Large intestine (tissue), 3 donors: ENCODE results near the gene PPP4R2. TPM values are rescaled to one million over a fixed set of nuclear protein-coding genes. Genes with fewer than 3 reads are reported as not detected.

Source experiments
- DNase-seq, 2 donors: peaks; one replicate each; pipeline versions ENCODE4 v3.0.0 to v3.0.0-alpha.2; 2013
- H3K27ac ChIP-seq: one replicate; pipeline ENCODE4 v1.5.1; 2013; ENCODE audit warnings: low read length
- H3K27me3 ChIP-seq: 2 replicates; pipeline ENCODE4 v1.6.1; 2013; ENCODE audit warnings: low read length; ENCODE audit not compliant: control insufficient read depth, insufficient read depth
- H3K36me3 ChIP-seq: 2 replicates; pipeline ENCODE4 v1.6.1; 2013; ENCODE audit warnings: low read length; ENCODE audit not compliant: control insufficient read depth, insufficient read depth
- H3K4me1 ChIP-seq: one replicate; pipeline ENCODE4 v1.6.1; 2013; ENCODE audit warnings: low read length; ENCODE audit not compliant: control insufficient read depth, insufficient read depth
- H3K4me3 ChIP-seq: one replicate; pipeline ENCODE4 v1.5.1; 2013; ENCODE audit warnings: low read length
- H3K9me3 ChIP-seq: one replicate; pipeline ENCODE4 v1.6.1; 2013; ENCODE audit warnings: mild to moderate bottlenecking, low read depth, low read length, moderate library complexity; ENCODE audit not compliant: control insufficient read depth
- WGBS: methylation state at CpG from one replicate; pipeline ENCODE4 v1.1.5; 2013; ENCODE audit warnings: low lambda C conversion rate; ENCODE audit not compliant: insufficient coverage; 5-methylcytosine and 5-hydroxymethylcytosine counted together
- polyA plus RNA-seq: library from polyadenylated mRNA; unstranded; fragments of 120-200 nt; gene quantifications from one replicate; pipeline ENCODE4 v1.2.1, GENCODE V29; 2013

The PPP4R2 gene
- polyA plus RNA-seq, 1 donor: 69.6 TPM

- no CpG with 5 or more reads among the region's 4 CpGs for WGBS
- Histone ChIP-seq H3K4me1 (peaks cover 10% of the 10 kb centered on the region), H3K36me3 (no peaks in the 10 kb centered on the region), H3K27me3 (no peaks in the 10 kb centered on the region), H3K4me3 (no peak overlapping the region), H3K27ac (no peak overlapping the region), H3K9me3 (no peaks in the 10 kb centered on the region)
- DNase-seq: no peak
These were observed 21.7 kb upstream of the PPP4R2 start for GRCh38 chr3:72974956-72975355.

- Histone ChIP-seq H3K27me3 (no peaks in the 10 kb centered on the region), H3K9me3 (no peaks in the 10 kb centered on the region), H3K27ac (no peak overlapping the region), H3K4me3 (no peak overlapping the region), H3K36me3 (no peaks in the 10 kb centered on the region), H3K4me1 (peaks cover 10% of the 10 kb centered on the region)
- DNase-seq: no peak
- no CpG with 5 or more reads among the region's 1 CpG for WGBS
These were observed 20.3 kb upstream of the PPP4R2 start for GRCh38 chr3:72976281-72976741.

- WGBS: 100% methylated on average over 1 of the region's 5 CpGs
- no peak overlapping the region for H3K4me3 ChIP-seq
- no peak overlapping the region for H3K27ac ChIP-seq
- H3K9me3 ChIP-seq: no peaks in the 10 kb centered on the region
- no peaks in the 10 kb centered on the region for H3K27me3 ChIP-seq
- no peaks in the 10 kb centered on the region for H3K36me3 ChIP-seq
- DNase-seq: no peak
- peaks cover 8% of the 10 kb centered on the region for H3K4me1 ChIP-seq
These were observed 19.4 kb upstream of the PPP4R2 start for GRCh38 chr3:72977060-72977808.

- Histone ChIP-seq H3K4me1 (peaks cover 6% of the 10 kb centered on the region), H3K4me3 (no peak overlapping the region), H3K9me3 (peaks cover 8% of the 10 kb centered on the region), H3K27me3 (no peaks in the 10 kb centered on the region), H3K27ac (peak overlapping the region; percentile 25), H3K36me3 (no peaks in the 10 kb centered on the region)
- DNase-seq: no peak
- WGBS: 65% methylated on average over 2 of the region's 3 CpGs
These were observed 13.8 kb upstream of the PPP4R2 start for GRCh38 chr3:72982609-72983366.

GRCh38 chr3:72985576-72985975, 11.0 kb upstream of the PPP4R2 start:
- Histone ChIP-seq H3K4me1 (peaks cover 6% of the 10 kb centered on the region), H3K4me3 (no peak overlapping the region), H3K27me3 (no peaks in the 10 kb centered on the region), H3K36me3 (no peaks in the 10 kb centered on the region), H3K9me3 (peaks cover 8% of the 10 kb centered on the region), H3K27ac (no peak overlapping the region)
- DNase-seq: no peak
- no CpG with 5 or more reads among the region's 1 CpG for WGBS

GRCh38 chr3:72990701-72991395, 5.8 kb upstream of the PPP4R2 start:
- no peaks in the 10 kb centered on the region for H3K27me3 ChIP-seq
- H3K4me3 ChIP-seq: no peak overlapping the region
- no peak overlapping the region for H3K27ac ChIP-seq
- peaks cover 2% of the 10 kb centered on the region for H3K4me1 ChIP-seq
- peak; percentile 55 to 81 for DNase-seq
- H3K9me3 ChIP-seq: peaks cover under 1% of the 10 kb centered on the region
- WGBS: no CpG with 5 or more reads among the region's 5 CpGs
- no peaks in the 10 kb centered on the region for H3K36me3 ChIP-seq

- DNase-seq: no peak
- H3K27me3 ChIP-seq: no peaks in the 10 kb centered on the region
- H3K36me3 ChIP-seq: no peaks in the 10 kb centered on the region
- no peaks in the 10 kb centered on the region for H3K9me3 ChIP-seq
- no peak overlapping the region for H3K27ac ChIP-seq
- H3K4me1 ChIP-seq: peaks cover 7% of the 10 kb centered on the region
- no peak overlapping the region for H3K4me3 ChIP-seq
- no CpG with 5 or more reads among the region's 2 CpGs for WGBS
These were observed 5.1 kb upstream of the PPP4R2 start for GRCh38 chr3:72991522-72991921.

GRCh38 chr3:72993391-72993790, 3.2 kb upstream of the PPP4R2 start:
- no peak overlapping the region for H3K27ac ChIP-seq
- no CpG with 5 or more reads among the region's 6 CpGs for WGBS
- DNase-seq: no peak
- H3K36me3 ChIP-seq: no peaks in the 10 kb centered on the region
- H3K9me3 ChIP-seq: no peaks in the 10 kb centered on the region
- no peaks in the 10 kb centered on the region for H3K27me3 ChIP-seq
- H3K4me3 ChIP-seq: no peak overlapping the region
- peaks cover 7% of the 10 kb centered on the region for H3K4me1 ChIP-seq

GRCh38 chr3:72995337-72995736, 1.3 kb upstream of the PPP4R2 start:
- Histone ChIP-seq H3K27me3 (no peaks in the 10 kb centered on the region), H3K4me3 (no peak overlapping the region), H3K4me1 (peaks cover 12% of the 10 kb centered on the region), H3K9me3 (no peaks in the 10 kb centered on the region), H3K27ac (no peak overlapping the region), H3K36me3 (peaks cover 10% of the 10 kb centered on the region)
- no peak for DNase-seq
- no CpG with 5 or more reads among the region's 10 CpGs for WGBS

GRCh38 chr3:72996121-72996472, 514 bp upstream of the PPP4R2 start:
- Histone ChIP-seq H3K27ac (peak overlapping the region; percentile 86), H3K4me1 (peaks cover 10% of the 10 kb centered on the region), H3K4me3 (peak overlapping the region; percentile 91), H3K27me3 (no peaks in the 10 kb centered on the region), H3K9me3 (no peaks in the 10 kb centered on the region), H3K36me3 (peaks cover 13% of the 10 kb centered on the region)
- WGBS: no CpG with 5 or more reads among the region's 20 CpGs
- no peak for DNase-seq
